Left colon (tissue), 2 donors: ENCODE measurements around the gene ALB. TPM values are rescaled to one million over a fixed set of nuclear protein-coding genes. Genes with fewer than 3 reads are reported as not detected.

Experiments used
- ATAC-seq: fragments of 200-7000 bp; cut with Tn5 transposase; one replicate; pipeline ENCODE4 v1.9.1; 2020; ENCODE audit warnings: mild to moderate bottlenecking, moderate library complexity
- DNase-seq, 2 donors: peaks; one replicate each; pipeline ENCODE4 v3.0.0-alpha.2; 2020
- intact Hi-C, 2 donors: fragments of 100-400 bp; cut with DNase I in 1 of 2; cut with micrococcal nuclease in 1 of 2; formaldehyde crosslinking; loops; one replicate each; pipeline versions ENCODE4 v1.11.2 to v1.14.0; 2022; cut with DNase I, micrococcal nuclease
- total RNA-seq, 2 donors: library from RNA; stranded (reverse); fragmentation: NEBNext Ultra II Directional; extraction: Animal tissue kit (Norgen Biotek cat#: 25700); gene quantifications; one replicate each; pipeline ENCODE4 v1.2.1, GENCODE V29; 2021
- donor health status: DM: no; HTN: no; CAD: no.
- donor health status: DM: yes; HTN: yes; CAD: no.

ALB gene
- total RNA-seq, 2 donors from 2014 or later, result not detected

DNA sequence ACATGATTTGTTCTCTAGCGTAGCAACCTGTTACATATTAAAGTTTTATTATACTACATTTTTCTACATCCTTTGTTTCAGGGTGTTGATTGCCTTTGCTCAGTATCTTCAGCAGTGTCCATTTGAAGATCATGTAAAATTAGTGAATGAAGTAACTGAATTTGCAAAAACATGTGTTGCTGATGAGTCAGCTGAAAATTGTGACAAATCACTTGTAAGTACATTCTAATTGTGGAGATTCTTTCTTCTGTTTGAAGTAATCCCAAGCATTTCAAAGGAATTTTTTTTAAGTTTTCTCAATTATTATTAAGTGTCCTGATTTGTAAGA is 2.4 kb downstream of the ALB start:
- intact Hi-C loops, result no loop called here
- ATAC-seq (no peak), DNase-seq (no peak)

DNA sequence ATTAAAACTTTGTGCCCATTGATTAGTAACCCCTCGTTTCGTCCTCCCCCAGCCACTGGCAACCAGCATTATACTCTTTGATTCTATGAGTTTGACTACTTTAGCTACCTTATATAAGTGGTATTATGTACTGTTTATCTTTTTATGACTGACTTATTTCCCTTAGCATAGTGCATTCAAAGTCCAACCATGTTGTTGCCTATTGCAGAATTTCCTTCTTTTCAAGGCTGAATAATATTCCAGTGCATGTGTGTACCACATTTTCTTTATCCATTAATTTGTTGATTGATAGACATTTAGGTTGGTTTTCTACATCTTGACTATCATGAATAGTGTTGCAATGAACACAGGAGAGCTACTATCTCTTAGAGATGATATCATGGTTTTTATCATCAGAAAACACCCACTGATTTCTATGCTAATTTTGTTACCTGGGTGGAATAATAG is 3.2 kb downstream of the ALB start:
- peak; percentile 31 for ATAC-seq
- intact Hi-C loops, result no loop called here
- DNase-seq, result no peak

DNA sequence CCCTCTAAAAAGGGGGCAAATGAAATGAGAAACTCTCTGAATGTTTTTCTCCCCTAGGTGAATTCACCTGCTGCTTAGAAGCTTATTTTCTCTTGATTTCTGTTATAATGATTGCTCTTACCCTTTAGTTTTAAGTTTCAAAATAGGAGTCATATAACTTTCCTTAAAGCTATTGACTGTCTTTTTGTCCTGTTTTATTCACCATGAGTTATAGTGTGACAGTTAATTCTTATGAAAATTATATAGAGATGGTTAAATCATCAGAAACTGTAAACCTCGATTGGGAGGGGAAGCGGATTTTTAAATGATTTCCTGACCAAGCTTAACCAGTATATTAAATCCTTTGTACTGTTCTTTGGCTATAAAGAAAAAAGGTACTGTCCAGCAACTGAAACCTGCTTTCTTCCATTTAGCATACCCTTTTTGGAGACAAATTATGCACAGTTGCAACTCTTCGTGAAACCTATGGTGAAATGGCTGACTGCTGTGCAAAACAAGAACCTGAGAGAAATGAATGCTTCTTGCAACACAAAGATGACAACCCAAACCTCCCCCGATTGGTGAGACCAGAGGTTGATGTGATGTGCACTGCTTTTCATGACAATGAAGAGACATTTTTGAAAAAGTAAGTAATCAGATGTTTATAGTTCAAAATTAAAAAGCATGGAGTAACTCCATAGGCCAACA is 4.2 kb downstream of the ALB start:
- no peak for DNase-seq
- no peak for ATAC-seq
- intact Hi-C loops, result no loop called here

GRCh38 chr4:73409012-73409862 is 5.2 kb downstream of the ALB start:
- no peak for DNase-seq
- intact Hi-C loops, result no loop called here
- ATAC-seq, result no peak

DNA sequence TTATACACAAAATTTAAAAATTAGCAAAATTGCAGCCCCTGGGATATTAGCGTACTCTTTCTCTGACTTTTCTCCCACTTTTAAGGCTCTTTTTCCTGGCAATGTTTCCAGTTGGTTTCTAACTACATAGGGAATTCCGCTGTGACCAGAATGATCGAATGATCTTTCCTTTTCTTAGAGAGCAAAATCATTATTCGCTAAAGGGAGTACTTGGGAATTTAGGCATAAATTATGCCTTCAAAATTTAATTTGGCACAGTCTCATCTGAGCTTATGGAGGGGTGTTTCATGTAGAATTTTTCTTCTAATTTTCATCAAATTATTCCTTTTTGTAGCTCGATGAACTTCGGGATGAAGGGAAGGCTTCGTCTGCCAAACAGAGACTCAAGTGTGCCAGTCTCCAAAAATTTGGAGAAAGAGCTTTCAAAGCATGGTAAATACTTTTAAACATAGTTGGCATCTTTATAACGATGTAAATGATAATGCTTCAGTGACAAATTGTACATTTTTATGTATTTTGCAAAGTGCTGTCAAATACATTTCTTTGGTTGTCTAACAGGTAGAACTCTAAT is 6.0 kb downstream of the ALB start:
- intact Hi-C loops, result no loop called here
- ATAC-seq, result no peak
- DNase-seq, result no peak

- DNase-seq, result no peak
- no peak for ATAC-seq
- intact Hi-C loops, result no loop called here
Observed at GRCh38 chr4:73410916-73411730, 7.0 kb downstream of the ALB start.

DNA sequence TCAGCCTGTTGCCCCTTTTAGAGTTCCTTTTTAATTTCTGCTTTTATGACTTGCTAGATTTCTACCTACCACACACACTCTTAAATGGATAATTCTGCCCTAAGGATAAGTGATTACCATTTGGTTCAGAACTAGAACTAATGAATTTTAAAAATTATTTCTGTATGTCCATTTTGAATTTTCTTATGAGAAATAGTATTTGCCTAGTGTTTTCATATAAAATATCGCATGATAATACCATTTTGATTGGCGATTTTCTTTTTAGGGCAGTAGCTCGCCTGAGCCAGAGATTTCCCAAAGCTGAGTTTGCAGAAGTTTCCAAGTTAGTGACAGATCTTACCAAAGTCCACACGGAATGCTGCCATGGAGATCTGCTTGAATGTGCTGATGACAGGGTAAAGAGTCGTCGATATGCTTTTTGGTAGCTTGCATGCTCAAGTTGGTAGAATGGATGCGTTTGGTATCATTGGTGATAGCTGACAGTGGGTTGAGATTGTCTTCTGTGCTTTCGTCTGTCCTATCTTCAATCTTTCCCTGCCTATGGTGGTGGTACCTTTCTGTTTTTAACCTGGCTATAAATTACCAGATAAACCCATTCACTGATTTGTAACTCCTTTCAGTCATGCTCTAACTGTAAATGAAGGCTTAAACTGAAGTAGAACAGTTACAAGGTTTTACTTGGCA is 7.8 kb downstream of the ALB start:
- DNase-seq (no peak), ATAC-seq (no peak)

DNA sequence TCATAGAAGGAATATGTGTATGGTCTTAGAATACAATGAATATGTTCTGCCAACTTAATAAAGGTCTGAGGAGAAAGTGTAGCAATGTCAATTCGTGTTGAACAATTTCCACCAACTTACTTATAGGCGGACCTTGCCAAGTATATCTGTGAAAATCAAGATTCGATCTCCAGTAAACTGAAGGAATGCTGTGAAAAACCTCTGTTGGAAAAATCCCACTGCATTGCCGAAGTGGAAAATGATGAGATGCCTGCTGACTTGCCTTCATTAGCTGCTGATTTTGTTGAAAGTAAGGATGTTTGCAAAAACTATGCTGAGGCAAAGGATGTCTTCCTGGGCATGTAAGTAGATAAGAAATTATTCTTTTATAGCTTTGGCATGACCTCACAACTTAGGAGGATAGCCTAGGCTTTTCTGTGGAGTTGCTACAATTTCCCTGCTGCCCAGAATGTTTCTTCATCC is 9.2 kb downstream of the ALB start:
- intact Hi-C loops, result no loop called here
- ATAC-seq, result no peak
- DNase-seq, result no peak

More for the DNA sequence above, 7.8 kb downstream of the ALB start:
- intact Hi-C loops, result no loop called here

- DNase-seq, result no peak
- intact Hi-C loops, result no loop called here
- no peak for ATAC-seq
Observed at GRCh38 chr4:73414936-73415271, 10.8 kb downstream of the ALB start.

DNA sequence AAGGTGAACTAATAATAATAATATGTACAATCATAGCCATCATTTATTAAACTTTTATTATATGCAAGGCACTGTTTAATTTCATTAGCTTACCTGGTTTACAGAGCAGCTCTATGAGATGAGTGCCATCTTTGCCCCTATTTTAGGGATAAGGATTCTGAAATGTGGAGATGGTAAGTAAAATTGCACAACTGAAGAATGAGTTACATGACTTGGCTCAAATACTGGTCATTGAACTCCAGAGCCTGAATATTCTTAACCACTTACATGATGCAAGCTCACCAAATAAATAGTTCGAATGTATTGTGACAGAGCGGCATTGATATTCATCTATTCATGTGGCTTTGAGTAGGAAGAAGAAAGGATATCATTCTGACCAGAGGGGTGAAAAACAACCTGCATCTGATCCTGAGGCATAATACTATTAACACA is 11.7 kb downstream of the ALB start:
- DNase-seq (no peak), ATAC-seq (no peak)
- intact Hi-C loops, result no loop called here

- intact Hi-C loops, result no loop called here
- ATAC-seq, result no peak
- DNase-seq, result no peak
Observed at GRCh38 chr4:73416423-73417087, 12.5 kb downstream of the ALB start.

DNA sequence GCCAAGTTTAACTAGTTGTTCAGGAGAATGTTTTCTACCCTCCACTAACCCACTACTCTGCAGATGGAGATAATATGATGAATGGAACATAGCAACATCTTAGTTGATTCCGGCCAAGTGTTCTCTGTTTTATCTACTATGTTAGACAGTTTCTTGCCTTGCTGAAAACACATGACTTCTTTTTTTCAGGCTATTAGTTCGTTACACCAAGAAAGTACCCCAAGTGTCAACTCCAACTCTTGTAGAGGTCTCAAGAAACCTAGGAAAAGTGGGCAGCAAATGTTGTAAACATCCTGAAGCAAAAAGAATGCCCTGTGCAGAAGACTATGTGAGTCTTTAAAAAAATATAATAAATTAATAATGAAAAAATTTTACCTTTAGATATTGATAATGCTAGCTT is 13.3 kb downstream of the ALB start:
- intact Hi-C loops, result no loop called here
- DNase-seq (no peak), ATAC-seq (no peak)

DNA sequence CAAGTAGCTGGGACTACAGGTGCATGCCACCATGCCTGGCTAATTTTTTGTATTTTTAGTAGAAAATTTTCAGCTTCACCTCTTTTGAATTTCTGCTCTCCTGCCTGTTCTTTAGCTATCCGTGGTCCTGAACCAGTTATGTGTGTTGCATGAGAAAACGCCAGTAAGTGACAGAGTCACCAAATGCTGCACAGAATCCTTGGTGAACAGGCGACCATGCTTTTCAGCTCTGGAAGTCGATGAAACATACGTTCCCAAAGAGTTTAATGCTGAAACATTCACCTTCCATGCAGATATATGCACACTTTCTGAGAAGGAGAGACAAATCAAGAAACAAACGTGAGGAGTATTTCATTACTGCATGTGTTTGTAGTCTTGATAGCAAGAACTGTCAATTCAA is 13.9 kb downstream of the ALB start:
- intact Hi-C loops, result no loop called here
- ATAC-seq, result no peak
- no peak for DNase-seq

GRCh38 chr4:73418677-73419076 is 14.6 kb downstream of the ALB start:
- intact Hi-C loops, result no loop called here
- DNase-seq (no peak), ATAC-seq (no peak)

GRCh38 chr4:73419106-73420038 is 15.3 kb downstream of the ALB start:
- intact Hi-C loops, result no loop called here

GRCh38 chr4:73420615-73421014 is 16.5 kb downstream of the ALB start:
- DNase-seq (no peak), ATAC-seq (no peak)
- intact Hi-C loops, result no loop called here

More at GRCh38 chr4:73419106-73420038, 15.3 kb downstream of the ALB start:
- DNase-seq, result no peak
- ATAC-seq, result no peak

GRCh38 chr4:73421708-73422457 is 17.8 kb downstream of the ALB start:
- DNase-seq (no peak), ATAC-seq (no peak)
- intact Hi-C loops, result no loop called here
